ENCODE results near the gene CREBL2.
A peak's percentile ranks its signal among the peaks of the same experiment; 100 is the strongest.
"Not testable (repeated sequence)": the region's sequence is repeated elsewhere in the genome, so short reads cannot be mapped to it uniquely, and the experiment has no call there.

The CREBL2 gene

DNA sequence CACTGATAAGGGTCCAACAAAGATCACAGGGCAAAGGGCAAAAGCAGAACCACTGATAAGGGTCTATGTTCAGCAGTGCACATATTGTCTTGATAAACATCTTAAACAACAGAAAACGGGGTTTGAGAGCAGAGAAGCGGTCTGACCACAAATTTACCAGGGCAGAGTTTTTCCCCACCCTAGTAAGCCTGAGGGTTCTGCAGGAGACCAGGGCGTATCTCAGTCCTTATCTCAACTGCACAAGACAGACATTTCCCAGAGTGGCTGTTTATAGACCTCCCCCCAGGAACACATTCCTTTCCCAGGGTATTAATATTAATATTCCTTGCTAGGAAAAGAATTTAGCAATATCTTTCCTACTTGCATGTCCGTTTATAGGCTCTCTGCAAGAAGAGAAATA lies 28.3 kb downstream of the CREBL2 start:
- not testable (repeated sequence) for DNase-seq

DNA sequence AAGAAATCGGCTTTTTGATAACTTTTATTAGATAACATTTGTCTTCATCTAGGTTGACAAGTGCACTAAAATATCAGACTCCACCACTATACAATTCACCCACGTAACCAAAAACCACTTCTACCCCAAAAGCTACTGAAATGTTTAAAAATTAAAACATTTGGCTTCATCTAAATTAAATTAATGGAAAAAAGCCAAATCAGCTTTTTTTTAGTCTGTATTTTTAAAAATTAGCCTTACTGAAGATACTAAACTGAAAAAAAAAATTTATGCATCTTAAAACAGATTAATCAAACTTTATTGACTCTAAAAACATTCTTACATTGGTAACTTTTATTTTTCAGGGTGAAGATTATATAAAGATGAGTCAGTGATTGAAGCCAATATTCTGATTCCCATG lies 30.0 kb downstream of the CREBL2 start:
- DNase-seq = no peak

DNA sequence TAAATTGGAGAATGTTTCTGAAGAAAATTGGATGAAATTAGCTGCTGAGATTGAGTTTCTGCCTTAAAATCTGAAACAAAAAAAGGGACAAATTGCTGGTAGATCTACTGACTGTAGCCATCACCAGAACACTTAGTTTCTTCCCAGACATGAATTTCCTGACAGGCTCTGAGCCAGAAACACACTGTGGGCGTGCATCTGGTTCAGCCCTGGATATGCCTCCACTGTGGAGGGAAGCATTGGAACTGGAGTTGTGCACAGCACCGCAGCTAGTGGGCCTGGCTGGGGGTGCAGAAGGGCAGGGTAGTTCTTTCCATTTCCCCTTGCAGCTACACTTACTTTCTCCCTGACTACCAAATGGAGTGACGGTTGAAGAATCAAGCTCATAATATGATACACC lies 31.2 kb downstream of the CREBL2 start:
- DNase-seq = no peak

DNA sequence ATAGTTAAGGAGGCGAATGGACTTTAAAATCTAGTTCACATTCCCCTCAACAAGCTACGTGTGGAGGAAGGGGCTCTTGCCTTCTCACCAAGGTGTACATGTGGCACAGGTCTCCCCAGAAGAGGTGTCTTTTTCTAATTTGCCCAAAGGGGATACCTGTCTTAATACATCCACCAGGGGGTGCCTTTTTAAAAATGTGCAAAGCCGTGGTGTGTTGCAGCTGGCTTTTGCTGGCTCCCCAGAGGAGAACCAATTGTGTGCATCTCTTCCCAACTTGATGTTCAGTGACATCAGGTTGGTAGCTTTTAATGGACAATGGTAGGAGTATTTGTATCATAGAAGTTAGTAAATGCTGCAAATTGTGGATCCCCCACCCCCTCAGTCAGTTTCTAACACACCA lies 33.8 kb downstream of the CREBL2 start:
- peak in 5 of 6 experiments; percentile 6 to 71 (median 56) for DNase-seq

DNA sequence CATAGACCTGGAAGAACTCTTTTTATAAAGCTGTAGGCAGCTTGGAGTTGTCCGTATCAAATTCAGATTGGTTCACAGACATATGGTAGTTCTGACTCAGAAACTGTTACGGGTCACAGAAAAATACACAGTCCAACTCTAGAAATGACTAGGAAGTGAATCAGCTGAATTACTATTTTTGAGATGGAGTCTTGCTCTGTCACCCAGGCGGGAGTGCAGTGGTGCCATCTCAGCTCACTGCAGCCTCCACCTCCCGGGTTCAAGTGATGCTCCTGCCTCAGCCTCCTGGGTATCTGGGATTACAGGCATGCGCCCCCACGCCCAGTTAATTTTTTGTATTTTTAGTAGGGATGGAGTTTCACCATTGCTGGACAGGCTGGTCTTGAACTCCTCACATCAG lies 34.3 kb downstream of the CREBL2 start:
- DNase-seq = not testable (repeated sequence)

DNA sequence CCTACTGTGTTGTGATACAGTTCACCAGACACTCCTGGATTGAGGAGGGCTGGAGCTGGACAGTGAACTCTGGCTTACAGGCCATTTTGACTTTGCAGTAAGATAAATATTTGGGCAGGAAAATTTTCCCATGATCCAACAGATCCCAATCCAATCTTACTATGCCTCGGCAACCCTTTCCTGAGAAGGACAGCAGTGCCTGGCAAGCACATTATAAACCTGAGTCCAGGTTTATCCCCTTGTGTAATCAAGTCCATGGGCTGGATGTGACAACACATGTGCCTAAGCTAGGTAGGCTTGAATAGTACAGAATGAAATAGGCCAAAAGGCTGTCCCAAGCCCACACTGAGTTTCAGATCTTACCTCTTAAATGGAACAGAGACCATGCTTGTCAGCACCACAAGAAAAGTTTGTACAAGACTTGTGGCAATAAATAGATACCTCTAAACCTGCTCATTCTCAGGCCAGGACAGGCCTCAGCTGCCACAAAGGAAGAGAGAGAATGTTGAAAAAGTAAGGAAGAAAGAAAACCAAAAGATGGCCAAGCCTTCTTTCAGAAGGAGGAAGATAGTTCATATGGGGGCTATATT lies 34.9 kb downstream of the CREBL2 start:
- DNase-seq = no peak

DNA sequence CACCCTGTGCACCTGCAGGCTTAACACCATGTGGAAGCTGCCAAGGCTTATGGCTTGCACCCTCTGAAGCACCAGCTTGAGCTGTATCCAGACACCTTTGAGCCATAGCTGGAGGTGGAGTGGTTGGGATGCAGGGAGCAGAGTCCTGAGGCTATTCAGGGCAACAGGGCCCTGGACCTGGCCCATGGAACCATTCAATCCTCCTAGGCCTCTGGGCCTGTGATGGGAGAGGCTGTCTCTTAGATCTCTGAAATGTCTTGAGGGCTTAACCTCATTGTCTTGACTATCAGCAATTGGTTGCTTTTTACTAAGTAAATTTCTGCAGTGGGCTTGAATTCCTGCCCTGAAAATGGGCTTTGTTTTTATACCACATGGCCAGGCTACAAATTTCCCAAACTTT lies 36.6 kb downstream of the CREBL2 start:
- no peak for DNase-seq

DNA sequence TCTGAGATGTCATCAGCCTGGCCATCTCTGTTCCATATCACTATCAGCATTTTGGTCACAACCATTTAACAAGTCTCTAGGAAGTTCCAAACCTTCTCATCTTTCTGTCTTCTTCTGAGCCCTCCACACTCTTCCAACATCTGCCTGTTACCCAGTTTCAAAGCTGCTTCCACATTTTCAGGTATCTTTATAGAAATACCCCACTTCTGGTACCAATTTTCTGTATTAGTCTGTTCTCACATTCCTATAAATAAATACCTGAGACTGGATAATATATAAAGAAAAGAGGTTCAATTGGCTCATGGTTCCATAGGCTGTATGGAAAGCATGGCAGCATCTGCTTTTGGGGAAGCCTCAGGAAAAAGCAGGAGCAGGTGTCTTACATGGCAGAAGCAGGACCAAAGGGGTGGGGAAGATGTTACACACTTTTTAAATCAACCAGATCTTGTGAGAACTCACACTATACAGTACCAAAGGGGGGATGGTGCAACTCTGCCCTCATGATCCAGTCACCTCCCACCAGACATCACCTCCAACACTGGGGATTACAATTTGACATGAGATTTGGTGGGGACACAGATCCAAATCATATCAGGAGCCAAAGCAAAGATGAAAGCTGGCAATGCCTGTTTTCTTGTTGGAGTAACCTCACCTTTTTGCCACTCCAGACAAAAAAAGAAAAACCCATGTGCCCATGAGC lies 37.4 kb downstream of the CREBL2 start:
- DNase-seq = no peak

DNA sequence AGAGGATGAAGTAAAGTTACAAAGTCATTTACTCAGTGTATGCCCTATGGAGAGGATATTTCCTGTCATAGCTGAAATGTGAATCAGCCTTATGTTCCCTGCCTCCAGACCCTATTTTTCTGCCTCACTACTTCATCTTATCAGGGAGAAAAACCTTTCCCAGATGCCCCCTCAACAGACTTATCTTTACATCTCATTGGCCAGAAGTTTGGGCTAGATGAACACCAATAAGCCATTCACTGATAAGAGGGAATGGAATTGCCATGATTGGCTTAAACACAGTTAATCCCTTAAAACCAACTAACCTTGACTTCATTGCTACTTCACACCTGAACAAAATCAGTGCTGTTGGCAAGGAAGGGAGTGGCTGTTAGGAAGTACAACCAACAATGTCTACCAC lies 40.1 kb downstream of the CREBL2 start:
- no peak for DNase-seq

DNA sequence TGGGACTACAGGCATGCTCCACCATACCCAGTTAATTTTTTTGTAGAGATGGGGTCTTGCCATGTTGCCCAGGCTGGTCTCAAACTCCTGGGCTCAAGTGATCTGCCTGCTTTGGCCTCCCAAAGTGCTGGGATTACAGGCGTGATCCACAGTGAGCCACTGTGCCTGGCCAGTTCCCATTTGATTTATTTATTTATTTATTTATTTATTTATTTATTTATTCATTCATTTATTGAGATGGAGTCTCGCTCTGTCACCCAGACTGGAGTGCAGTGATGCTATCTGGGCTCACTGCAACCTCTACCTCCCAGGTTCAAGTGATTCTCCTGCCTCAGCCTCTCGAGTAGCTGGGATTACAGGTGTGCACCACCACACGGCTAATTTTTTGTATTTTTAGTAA lies 41.0 kb downstream of the CREBL2 start:
- DNase-seq = not testable (repeated sequence)

DNA sequence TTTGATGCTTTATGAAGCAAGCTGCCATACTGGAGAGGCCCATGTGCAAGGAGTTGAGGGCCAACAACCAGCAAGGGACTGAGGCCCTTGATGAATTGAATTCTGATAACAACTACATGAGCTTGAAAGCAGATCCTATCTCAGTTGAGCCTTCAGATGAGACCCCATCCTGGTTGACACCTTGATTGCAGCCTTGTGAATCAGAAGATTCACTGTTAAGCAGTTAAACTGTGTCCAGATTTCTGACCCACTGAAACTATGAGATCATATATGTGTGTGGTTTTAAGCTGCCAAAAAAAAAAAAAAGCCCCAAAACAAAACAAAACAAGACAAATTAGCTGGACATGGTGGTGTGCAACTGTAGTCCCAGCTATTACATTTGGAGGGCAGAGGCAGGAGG lies 42.2 kb downstream of the CREBL2 start:
- no peak for DNase-seq

DNA sequence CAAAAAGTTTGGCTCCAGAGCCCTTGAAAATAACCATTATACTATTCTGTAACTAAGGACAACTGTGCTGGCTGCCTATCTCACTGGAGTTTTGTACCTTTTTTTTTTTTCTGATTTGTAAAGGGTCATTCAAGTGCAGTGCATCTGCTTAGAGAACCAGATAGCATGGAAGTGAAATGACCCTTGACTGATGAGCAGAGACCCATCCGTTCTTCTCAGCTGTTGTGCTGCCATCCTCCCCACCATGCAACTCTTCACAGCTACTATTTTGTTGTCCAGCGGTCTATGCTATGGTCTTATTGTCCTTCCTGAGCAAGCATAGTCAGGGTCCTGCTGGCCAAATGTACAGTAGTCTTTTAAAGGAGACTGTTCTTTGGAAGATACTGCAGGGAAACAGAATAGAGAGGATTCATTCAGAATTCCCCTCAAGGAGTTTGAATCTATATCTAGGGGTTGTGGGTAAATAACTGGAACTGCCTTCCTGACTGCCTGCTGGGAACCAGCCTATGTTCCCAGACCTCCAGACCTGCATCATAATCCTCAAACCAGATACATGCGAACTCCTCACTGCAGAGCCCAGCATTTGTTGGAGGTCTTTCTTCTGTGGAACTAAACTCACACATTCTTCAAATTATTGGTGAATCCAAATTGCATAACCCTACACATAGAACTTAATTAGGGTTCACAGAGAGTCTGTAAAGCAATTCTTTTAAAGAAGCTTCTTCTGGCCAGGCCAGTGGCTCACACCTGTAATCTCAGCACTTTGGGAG lies 43.2 kb downstream of the CREBL2 start:
- DNase-seq = no peak

DNA sequence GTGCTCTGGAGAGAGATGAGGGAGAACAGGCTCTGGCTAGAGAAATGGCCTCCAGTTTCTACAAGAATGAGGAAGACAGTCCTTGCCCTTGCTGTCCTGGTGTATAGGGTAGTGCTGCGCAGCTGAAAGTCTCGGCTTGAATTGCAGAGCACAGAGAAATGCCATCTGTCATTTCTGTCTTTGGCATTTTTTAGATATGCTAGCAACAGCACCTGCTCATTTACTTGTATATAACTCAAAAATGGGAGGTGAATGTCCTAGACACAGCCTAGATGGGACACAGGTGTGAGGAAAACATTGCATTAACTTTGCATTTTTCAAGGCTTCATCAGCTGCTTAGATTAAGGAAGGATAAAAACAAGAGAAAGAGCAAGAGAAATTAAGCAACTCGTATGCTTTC lies 48.5 kb downstream of the CREBL2 start:
- no peak for DNase-seq

DNA sequence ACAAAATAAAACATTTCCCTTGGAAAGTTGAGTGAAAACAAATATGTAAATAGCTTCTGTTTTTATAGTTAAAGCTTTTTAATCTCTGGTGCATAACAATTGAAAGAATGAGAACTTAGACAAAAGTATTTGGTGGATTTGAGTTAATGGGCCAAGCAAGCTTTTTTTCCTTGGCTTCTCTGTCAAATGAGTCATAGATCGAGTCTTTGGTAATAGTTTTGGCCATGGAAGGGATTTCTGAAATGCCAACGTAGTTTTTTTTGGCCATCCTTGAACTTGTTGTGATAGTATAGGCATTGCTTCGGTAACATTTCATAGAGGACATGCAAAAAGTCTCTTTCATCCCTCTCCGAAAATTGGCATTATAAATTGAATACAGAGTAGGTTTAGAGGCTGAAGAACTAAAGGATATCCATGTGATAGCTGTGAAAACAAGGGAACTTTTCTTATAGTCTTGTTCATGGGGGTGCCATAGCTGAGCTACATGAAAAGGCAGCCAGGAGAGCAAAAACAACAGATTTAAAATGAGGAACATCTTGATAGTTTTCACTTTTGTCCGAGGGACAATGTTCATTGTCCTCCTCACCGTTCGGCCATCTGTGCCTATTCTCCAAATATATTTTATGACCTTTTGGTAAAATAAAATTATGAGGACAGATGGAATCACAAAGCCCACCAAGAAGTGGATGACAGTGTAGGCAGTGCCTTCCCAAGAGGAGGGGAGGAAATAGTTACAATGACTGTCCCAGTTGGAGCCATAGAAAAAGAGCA lies 49.6 kb downstream of the CREBL2 start:
- no peak for DNase-seq

DNA sequence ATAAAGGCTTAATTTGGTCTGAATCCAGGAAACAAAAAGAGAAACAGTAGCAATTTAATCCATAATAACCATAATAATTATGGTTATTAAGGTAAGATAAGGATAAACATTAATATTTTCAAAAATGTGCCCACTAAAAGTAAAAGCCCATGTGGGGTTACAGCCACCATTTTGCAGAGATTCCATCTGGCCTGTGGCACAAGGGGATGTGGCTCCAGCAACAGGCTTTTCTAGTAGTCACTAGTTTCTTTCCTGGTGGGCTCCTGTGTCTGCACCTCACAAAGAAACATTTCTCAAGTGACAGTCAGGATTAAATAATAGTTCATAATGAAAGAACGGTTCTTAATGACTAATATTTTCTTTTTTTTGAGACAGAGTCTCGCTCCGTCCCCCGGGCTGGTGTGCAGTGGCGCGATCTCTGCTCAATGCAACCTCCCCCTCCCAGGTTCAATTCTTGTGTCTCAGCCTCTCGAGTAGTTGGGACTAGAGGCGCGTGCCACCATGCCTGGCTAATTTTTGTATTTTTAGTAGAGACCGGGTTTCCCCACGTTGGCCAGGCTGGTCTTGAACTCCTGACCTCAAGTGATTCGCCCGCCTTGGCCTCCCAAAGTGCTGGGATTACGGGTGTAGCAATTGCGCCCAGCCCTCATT lies 52.1 kb downstream of the CREBL2 start:
- DNase-seq = no peak

DNA sequence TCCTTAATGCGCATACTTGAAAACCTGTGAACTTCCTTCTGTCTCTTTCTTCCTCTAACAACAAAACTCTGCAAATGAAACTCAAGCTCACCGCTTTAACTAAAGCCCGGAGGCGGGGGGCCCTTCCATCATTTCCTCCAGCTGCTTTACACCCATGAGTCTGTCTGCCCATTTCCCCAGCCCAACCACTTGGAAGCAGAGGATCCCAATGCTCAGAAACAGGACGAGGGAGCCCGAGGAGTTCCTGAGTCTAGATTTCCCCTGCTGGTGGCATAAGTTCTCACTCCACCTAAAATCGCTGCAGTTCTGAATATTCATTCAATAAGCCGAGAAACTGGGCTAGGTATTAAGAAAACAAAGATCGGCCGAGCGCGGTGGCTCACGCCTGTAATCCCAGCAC lies 53.5 kb downstream of the CREBL2 start:
- no peak for DNase-seq

DNA sequence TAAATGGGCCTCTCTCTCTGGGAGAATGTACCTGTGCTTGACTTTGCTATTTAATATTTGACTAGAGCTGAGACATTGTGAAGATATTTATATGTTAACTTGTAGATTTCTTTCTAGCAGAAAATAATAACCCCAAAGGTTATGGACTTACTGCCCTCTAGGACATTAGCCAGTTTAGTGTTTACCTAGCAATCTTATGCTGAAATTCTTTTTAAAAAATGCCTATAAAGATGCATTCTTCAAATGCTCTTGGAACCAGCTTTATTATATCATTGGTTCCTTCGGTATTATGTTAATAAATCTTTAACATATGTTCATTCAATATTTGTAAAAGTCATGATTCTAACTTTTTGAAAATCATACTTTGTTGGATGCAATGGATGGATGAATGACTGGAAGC lies 56.3 kb downstream of the CREBL2 start:
- DNase-seq = no peak

DNA sequence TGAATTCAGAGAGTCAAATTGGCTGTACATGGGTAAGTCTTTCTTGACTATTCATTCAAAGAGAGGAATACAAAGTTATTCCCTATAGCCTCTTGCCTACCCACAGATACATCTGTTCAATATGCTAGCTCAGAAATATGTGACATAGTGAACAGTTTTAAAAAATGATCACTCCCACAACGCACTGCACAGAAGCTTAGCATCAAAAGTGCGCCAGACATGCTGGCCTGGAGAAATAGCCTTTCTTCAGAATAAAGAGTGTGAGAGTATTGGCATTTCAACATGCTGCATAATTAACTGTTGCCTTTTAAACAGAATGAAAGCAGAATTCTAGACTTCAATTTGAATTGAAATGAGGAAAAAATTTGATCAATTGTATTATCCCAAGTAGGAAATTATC lies 57.3 kb downstream of the CREBL2 start:
- no peak for DNase-seq

DNA sequence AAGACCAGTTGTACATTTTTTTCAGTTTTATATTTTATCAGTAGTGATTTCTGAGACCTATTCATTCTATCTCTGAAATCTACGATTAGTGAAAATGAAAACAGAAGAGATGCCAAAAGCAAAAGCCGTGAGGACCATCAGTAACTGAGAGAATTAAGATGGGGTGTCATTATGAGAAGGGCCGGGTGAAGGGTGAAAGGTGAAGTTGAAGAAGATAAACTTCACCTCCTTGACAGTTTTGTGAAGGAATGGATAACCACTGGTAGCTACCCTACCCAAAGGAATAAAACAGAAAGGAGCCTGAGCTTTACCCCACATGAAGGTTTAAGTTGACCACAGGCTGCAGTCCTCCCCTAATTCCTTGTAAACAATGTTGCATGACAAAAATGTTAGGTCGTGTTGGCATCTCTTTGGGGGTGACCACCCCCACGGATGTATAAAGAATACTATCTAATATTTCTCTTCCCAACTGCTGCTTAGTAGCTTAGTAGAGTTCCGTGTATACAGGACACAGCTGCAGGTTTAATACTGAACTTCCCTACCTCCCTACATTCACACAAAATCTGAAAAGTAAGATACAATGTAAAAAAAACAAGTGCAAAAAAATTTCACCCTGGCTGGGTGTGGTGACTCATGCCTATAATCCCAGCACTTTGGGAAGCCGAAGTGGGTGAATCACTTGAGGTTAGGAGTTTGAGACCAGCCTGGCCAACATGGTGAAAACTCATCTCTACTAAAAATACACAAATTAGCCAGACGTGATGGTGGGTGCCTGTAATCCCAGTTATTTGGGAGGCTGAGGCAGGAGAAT lies 60.4 kb downstream of the CREBL2 start:
- no peak for DNase-seq

DNA sequence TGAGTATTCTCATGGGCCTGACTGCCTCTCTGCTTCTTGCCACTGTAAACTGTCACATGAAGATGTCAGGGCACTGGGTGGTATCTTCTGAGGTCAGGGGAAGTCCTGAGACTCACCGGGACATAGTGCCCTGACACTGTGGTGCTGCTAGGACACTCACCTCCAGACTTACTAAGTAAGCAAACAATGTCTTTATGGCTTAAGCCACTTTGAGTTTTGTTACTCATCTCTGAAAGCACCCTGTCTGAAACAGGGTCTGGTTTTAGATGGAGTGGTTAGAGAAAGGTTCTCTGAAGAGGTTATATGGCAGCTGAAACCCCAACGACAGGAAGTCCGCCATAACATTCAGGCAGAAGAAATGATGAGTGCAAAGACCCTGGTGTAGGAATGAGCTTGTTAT lies 61.6 kb downstream of the CREBL2 start:
- DNase-seq = no peak

DNA sequence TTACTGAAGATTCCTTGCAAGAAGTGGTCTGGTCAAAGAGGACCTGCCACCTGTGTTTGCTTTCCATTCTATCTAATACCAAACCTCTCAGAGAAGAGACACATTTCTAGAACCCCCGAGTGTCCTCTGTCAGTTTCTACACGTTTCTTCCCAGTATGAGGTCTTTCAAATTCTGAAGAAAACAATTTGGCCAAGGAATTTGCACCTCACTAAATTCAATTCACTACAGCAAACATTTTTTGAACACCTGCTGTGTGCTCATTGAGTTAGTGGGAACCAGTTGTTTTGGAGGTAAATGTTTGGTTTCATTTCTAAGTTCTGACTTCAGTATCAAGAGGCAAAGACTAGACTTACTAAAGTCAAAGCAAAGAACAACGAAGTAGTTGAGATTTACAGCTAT lies 64.9 kb downstream of the CREBL2 start:
- DNase-seq = no peak
